NCI-H2171 (cell line): ENCODE results near the gene PCNA.
"Not testable (repeated sequence)": the region's sequence is repeated elsewhere in the genome, so short reads cannot be mapped to it uniquely, and the experiment has no call there.

Source experiments
- DNase-seq: peaks from one replicate; lab custom pipeline; 2025; lab: John Stamatoyannopoulos, UW

The PCNA gene

DNA sequence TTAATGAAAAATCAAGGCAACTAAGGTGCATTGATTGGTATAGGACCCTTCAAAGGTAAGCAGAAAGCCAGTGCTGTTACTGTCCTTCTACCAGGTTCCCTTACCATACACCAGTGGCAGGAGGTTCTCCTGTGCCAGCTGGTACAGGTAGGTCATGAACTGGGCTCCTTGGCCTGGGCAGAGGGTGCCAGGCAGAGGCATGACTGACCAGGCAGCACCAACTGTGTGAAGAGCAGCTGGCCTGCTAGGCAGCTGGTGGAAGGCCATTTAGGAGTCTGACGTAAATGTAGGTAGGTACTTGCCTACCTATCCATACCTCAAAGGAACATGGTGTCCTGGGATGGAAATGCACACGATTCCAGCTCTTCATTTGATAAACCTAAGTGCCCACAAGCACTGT, 23.3 kb downstream of the PCNA start:
- DNase-seq: no peak

DNA sequence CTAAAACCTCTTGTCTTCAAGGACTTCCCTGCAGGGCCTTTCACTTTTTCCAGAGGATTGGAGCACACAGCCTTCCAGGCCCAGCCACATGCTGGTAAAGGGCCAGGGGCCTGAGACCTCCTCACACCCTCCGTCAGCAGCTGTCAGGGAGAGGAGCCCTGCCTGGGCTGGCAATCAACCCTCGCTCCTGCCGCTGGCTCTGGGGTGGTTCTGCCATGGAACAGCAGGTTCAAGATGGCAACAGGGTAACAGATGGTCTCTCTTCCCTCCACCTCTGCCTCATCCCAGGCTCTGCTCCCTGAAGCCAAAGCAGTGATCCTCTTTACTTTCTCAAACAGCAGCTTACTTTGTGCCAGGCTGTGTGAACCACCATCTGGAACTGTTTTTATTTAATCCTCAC, 23.8 kb downstream of the PCNA start:
- peak; percentile 89 for DNase-seq

DNA sequence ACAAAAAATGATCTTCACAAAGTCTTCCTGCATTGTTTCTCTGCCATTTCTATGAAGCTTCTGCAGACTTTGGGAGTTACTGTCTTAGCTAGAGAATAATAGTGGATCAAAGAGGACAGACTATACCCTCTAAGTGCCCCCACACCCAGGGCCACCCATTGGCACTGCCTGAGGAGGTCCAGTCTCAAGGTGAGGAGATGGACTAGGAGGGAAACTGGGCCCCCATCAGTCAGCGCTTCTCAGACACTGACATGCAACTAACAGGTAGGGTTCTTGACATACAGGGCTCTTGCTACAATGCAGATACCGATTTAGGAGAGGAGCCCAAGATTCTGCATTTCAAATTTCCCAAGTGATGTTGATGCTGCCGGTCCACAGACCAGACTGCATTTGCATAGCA, 24.3 kb downstream of the PCNA start:
- DNase-seq: no peak

DNA sequence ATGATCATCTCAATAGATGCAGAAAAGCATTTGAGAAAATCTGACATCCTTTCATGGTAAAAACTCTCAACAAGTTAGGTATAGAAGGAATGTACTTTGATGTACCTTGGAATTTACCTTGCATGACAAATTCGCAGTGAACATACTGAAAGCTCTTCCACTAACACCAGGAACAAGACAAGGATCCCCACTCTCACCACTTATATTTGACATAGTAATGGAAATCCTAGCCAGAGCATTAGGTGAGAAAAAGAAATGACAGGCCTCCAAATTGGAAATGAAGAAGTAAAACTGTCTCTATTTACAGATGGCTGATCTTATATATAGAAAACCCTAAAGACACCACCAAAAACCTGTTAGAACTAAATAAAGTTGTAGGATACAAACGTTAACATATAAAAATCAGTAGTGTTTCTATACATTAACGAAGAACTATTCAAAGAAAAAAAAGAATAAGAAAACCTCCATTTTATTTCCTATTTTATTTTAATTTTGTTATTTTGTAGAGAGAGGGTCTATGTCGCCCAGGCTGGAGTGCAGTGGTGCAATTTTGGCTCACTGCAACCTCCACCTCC, 26.9 kb downstream of the PCNA start:
- no peak for DNase-seq

DNA sequence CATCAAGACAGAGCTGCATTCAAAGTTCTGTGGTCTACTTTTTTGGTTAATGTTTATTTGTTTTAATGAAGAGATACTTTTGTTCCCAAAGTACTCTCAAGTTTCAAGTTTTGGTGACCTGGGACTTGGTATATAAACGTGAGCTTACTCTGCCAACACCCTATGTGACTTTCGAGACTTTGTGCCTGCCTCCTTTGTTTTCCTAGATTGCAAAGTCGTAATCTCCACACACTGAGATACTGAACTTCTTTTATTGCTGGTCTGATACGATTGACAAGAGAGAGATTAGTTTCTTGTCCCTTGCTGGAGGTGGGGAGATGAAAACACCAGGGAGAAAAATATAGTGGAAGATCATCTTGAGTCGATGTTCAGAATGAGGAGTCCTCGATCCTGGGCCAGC, 27.9 kb downstream of the PCNA start:
- DNase-seq: no peak

DNA sequence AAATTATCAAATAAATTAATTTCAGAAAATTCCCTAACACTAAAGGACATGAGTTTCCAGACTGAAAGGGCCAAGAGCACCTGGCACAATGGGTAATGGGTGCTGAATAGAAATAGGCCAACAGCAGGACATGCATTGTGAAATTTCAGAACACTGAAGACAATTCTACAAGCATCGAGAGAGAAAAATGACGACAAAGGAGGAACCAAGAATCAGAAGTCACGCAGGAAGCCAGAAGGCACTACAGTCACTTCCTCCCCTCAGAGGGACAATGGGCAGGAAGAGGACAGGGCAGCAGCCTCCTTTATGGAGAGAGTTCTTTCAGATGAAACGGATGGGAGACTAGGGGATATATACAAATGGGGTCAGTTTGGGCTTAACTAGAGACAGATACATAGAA, 29.6 kb downstream of the PCNA start:
- no peak for DNase-seq

DNA sequence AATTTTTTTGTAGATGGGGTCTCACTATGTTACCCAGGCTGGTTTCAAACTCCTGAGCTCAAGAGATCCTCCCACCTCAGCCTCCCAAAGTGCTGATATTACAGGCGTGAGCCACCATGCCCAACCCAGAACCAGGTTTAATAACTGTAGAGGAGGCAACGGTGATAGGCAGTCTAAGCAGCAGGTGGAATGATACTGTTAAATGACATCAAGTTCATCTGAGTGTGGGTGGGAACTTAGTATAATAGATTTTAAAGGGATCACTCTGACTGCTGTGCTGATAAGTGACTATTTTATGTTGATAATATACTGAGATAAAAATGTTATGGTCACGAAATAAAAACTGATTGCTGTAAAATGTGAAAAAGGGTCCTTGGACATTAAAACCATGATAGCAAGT, 31.1 kb downstream of the PCNA start:
- no peak for DNase-seq

DNA sequence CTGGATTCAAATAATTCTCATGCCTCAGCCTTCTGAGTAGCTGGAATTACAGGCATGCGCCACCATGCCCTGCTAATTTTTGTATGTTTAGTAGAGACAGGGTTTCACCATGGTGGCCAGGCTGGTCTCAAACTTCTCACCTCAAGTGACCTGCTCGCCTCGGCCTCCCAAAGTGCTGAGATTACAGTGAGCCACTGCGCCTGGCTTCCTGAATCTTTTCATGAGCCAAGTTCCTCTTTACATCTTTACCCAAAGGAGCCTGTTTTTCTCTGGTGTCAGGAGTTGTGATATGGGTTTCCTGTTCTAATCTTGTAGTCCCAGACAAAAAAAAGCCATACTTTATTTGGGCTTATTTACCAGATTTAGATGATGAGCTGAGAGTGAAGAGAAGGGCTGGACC, 34.4 kb downstream of the PCNA start:
- DNase-seq: no peak

DNA sequence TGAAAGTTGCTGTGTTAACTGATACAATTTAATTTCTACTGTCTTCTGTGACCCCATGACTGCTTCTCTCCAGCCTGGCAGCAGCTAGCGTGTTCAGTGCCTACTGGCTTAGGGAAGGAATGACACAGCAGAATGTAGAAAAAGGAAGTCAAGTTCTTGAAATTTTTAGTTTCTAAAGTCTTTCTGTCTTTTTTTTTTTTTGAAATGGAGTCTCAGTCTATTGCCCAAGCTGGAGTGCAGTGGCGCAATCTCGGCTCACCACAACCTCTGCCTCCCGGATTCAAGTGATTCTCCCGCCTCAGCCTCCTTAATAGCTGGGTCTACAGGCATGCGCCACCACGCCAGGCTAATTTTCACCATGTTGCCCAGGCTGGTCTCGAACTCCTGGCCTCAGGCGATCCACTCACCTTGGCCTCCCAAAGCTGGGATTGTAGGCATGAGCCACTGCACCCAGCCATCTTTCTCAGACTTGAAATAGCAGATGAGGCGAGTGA, 39.3 kb downstream of the PCNA start:
- DNase-seq: no peak

DNA sequence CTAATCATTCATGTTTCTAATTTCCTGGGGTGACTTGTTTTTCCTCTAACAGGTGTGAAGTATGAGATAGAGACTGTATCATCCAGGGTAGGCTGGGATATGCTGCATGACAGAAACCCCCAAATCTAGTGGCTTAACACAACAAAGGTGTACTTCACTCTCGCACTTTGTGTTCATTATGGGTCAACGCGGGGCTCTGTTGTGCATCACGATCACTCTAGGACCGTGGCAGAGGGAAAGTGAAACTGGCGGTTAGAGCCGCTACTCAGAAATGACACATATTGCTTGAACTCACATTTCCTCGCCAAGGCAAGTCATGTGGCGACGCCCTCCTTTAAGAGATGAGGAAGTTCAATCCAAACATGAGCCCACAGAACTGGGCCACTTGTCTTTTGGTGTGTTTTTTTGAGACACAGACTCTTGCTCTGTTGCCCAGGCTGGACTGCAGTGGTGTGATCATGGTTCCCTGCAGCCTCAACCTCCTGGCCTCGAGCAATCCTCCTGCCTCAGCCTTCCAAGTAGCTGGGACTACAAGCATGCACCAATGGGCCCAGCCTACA, 41.3 kb downstream of the PCNA start:
- no peak for DNase-seq

DNA sequence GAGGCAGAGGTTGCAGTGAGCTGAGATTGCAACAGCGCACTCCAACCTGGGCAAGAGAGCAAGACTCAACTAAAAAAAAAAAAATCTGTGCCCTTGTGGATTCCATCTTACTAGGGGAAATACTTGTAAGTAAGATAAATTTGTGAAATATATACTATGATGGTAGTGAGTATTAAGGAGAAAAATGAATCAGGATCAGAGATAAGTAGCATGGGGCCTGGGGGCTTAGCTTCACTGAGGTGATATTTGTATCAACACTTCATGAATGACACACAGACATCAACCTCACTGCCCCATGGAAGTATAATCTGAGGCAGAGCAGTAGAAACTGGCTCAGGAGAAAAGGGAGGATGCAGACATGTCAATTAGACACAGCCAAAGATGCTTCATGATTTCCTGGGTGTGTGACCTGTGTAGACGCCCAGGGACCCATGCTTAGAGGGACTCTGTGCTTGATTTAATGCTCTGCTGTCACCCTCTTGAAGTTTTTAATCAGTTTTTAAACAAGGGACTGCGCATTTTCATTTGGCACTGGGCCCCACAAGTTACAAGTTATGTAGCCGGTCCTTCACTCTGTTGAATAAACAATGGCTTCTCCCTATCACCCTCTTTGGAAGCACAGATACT, 41.9 kb downstream of the PCNA start:
- no peak for DNase-seq

DNA sequence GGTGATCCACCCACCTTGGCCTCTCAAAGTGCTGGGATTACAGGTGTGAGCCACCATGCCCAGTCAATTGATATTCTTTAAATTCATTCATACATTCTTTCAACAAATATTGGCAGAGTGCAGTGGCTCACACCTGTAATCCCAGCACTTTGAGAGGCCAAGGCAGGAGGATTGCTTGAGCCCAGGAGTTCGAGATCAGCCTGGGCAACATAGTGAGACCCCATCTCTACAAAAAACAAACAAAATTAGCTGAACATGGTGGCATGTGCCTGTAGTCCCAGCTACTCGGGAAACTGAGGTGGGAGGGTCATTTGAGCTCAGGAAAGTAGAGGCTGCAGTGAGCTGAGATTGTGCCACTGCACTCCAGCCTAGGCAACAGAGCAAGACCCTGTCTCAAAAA, 42.8 kb downstream of the PCNA start:
- not testable (repeated sequence) for DNase-seq

DNA sequence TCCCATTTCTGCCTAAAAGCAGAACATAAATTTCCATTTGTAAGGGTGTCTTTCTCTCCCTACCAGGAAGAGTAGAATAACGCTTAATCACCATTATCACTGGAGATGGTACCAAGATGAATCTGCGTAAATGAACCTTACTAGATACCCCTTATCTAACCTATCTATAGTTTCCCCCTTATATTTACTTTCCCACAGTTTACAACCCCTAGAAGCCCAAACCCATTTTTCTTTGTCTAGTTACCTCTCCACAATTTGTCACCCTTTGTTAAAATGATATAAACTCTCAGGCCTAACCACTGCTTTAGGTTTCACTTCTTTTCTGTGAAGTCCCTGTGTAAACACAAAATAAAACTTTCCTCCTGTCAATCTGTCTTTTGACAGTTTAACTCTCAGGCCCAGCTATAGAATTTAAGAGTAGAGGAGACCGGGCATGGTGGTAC, 45.5 kb downstream of the PCNA start:
- no peak for DNase-seq

DNA sequence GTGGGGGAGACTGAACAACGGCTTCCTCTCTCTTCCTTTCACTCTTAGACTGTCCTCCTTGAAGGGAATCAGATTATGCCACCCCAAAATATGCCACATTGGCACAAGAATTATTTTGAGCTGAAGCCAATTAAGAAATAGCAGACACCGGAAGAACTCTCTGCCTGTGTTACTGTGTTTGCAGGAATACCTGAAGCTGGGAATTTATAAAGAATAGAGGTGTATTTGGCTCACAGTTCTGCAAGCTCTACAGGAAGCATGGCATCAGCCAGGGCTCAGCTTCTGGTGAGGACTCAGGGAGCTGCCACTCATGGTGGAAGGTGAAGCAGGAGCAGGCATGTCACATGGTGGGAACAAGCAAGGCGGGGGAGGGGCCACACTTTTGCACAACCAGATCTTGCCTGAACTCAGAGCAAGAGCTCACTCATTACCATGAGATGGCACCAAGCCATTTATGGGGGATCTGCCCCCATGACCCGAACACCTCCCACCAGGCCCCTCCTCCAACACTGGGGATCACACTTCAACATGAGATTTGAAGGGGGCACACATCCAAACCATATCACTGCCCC, 46.0 kb downstream of the PCNA start:
- no peak for DNase-seq

DNA sequence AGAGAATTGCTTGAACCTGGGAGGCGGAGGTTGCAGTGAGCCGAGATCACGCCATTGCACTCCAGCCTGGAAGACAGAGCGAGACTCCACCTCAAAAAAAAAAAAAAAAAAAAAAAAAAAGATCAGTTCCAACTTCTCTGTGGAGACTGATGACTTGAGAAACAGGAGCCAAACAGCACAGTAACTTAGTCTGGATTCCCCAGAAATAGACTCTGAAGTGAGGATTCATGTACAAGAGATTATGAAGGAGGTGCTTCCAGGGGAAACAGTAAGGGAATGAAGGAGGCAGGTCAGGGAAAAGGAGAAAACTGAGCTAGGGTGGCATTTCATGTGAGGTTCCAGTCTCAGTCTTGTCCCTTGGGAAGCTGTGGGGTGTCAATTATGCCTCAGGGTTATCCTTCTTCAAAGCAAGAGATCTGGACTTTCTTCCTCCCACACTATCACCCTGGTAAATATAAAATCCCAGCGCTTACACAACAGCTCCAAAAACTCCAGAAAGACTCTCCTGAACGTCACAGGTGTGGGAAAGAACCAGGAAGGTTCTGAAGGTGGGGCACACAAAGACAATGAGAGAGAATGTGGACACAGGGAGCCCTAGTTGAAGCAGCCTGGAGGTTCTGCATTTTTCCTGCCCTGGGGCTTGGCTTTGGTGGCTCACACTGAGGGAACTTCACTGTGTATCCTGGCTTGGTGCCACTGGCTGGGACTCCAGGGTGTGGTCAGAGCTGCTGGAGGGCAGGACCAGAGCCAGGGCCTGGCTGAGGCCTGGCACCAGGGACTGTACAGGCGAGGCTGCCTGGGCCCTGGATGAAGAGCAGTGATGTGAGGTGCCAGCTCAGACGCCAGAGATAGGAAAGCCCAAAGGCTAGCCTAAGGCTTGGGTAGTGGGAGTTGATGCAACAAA, 46.8 kb downstream of the PCNA start:
- DNase-seq: no peak

DNA sequence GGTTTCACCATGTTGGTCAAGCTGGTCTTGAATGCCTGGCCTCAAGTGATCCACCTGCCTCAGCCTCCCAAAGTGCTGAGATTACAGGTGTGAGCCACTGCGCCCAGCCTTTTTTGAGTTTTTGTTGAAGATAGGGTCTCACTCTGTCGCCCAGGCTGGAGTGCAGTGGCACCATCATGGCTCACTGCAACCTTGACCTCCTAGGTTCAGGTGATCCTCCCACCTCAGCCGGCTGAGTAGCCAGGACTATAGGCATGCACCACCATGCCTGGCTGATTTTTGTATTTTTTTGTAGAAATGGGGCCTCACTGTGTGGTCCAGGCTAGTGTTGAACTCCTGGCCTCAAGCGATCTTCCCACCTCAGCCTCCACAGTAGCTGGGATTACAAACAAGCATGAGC, 47.8 kb downstream of the PCNA start:
- DNase-seq: not testable (repeated sequence)

DNA sequence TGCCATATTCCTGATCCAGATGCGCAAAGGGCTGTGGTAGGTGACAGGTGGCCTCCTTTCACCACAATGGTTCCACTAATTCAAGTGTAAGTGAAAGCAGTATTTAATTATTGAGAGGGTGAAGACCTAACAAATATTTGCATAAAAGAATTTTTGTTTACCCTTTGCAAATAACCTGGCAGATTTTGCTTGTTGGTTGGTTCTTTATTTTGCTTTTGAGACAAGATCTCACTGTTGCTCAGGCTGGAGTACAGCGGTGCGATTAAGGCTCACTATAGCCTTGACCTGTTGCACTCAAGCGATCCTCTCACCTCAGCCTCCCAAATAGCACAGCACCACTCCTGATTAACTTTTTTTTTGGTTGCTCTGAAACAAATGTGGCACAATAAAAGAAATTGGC, 49.2 kb downstream of the PCNA start:
- no peak for DNase-seq

DNA sequence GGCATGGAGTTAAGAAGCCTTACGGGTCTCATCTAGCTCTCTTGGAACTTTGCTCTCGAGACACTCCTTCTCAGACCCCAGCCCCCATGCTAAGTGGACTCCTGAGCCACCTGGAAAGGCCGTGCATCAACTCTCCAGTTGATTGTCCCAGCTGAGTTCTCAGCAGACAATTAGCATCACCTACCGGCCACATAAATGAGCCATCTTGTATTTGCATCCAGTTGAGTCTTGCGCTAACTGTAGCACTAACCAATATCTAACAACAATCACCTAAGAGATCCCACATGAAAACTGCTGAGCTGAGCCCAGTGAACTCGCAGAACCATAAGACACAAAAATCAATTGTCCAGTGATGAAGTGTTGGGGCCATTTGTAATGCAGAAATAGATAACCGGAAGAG, 49.7 kb downstream of the PCNA start:
- DNase-seq: no peak

DNA sequence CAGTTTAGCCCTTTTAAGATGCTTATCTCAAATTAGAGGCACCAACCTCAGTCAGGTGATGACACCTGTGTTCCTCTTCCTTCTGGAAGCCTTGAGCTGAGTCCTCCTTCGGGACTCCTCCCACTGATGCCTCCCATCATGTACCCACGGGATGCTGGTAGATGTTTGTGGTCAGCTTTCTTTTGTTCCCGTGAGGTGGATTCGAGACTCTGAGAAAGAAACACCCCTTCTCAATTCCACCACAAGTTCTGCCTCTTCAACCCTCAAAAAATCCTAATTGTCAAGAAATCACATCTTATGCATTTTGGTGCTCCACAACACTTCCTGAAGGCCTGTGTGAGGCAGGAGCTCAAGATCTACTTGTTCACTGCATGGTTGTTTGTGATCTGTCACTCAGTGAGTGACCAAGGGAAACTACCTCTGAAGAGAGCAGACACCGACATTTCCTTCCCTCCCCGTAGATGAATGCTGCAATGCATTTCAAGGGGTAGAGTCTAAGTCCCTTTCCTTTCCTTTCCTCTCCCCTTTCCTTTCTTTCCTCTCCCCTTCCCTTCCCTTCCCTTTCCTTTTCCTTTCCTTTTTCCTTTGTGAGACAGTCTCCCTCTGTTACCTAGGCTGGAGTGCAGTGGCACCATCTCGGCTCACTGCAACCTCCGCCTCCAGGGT, 50.5 kb downstream of the PCNA start:
- DNase-seq: no peak

DNA sequence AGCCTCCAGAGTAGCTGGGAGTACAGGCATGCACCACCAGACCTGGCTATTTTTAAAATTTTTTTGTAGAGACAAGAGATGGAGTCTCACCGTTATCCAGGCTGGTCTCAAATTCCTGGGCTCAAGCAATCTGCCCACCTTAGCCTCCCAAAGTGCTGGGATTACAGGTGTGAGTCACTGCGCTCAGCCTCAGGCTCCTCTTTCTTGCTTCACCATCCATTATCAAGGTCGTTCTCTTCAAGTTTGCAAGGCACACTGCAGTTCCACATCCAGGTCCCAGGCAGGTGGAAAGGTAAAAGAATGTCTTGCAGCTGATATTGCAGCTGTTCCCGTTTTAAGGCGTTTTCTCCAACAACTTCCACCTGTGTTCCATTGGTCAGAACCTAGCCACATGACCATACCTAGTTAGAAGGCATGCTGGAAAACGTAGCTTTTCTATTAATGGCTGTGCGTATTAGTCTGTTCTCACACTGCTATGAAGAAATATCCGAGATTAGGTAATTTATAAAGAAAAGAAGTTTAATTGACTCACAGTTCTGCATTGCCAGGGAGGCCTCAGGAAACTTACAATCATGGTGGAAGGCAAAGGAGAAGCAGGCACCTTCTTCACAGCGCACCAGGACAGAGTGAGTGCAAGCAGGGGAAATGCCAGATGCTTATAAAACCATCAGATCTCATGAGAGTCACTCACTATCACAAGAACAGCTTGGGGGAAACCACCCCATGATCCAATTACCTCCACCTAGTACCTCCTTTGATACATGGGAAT, 51.7 kb downstream of the PCNA start:
- no peak for DNase-seq

DNA sequence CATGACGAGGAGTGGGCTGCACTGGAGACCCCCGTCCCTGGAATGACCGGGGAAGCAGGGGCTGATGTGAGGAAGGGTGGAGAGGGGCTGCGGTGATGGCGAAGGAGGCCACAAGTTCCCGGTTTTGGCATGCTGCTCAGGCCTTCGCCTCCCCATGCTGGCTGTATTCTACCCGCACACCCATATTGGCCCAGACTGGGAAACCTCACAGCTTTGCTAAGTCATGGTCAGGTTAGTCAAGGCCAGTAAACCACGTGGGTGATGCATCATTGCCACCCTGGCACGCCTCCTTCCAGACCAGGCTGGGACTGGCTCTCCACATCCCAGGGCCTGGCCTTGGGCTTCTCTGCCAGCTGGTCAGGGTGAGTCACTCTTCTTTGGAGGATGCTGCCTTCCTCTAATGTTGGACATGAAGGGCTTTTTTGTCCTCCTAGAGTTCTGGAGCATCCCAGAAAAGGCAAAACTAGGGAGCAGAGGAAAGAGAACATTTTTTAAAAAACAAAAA, 53.8 kb downstream of the PCNA start:
- no peak for DNase-seq
